ENCODE results near the gene ELOVL5.

- TF ChIP-seq REST (IDR thresholded peaks at IDR 0.05; ENCODE audit: low read depth) (no peak), CREB1 (IDR thresholded peaks at IDR 0.05; ENCODE audit: low read depth) (no peak)
Observed at GRCh38 chr6:53251033-53251672, 97.6 kb downstream of the ELOVL5 start.

Data from Ishikawa (cell line).